ENCODE data around the gene NT5DC1.

- TF ChIP-seq POLR2AphosphoS5 (IDR thresholded peaks at IDR 0.05): no peak
- no peak for TF ChIP-seq CTCF (IDR thresholded peaks at IDR 0.05)
- TF ChIP-seq EP300 (IDR thresholded peaks at IDR 0.05): no peak
These were observed 15.1 kb downstream of the NT5DC1 start for GRCh38 chr6:116115781-116116180.
